ES-I3 (cell line): ENCODE results near the gene CAPN7.
A peak's percentile ranks its signal among the peaks of the same experiment; 100 is the strongest.
"Not testable (repeated sequence)": the region's sequence is repeated elsewhere in the genome, so short reads cannot be mapped to it uniquely, and the experiment has no call there.

ENCODE experiments used
- H3K36me3 ChIP-seq: 2 replicates; pipeline ENCODE4 v1.6.1; 2013; ENCODE audit warnings: mild to moderate bottlenecking, low read length, control low read depth, moderate library complexity; ENCODE audit not compliant: insufficient read depth
- H3K4me1 ChIP-seq: 2 replicates; pipeline ENCODE4 v1.6.1; 2013; ENCODE audit warnings: mild to moderate bottlenecking, control low read depth, low read length; ENCODE audit not compliant: insufficient read depth
- H3K9ac ChIP-seq: 2 replicates; pipeline ENCODE4 v1.6.1; 2013; ENCODE audit warnings: low read depth, mild to moderate bottlenecking, low read length, moderate library complexity
- H3K9me3 ChIP-seq: 2 replicates; pipeline ENCODE4 v1.6.1; 2013; ENCODE audit warnings: mild to moderate bottlenecking, low read length, moderate library complexity; ENCODE audit not compliant: control insufficient read depth, insufficient read depth

The CAPN7 gene

DNA sequence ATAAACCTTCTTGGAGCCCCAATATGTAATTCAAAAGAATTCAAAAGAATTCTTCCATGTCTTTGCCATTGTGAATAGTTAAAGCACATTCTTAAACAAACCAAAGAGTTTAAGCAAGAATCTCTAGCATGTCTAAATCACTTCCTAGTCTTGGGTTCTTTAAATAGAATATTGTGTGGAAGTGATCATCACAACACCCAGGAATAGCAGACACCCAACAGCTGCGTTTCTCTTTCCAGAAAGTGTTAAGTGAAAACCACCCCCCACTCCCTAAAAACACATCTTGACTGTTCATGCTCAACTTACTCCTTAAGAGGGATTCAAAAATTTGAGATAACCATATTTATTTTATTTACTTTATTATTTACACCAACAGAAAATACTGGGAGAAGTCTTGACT lies 24.1 kb upstream of the CAPN7 start:
- H3K4me1 ChIP-seq: peaks cover 21% of the 10 kb centered on the region; the same call in 1 of the 2 replicates
- H3K36me3 ChIP-seq: no peaks in the 10 kb centered on the region
- no peak overlapping the region for H3K9ac ChIP-seq
- no peaks in the 10 kb centered on the region; the same call in 1 of the 2 replicates for H3K9me3 ChIP-seq

DNA sequence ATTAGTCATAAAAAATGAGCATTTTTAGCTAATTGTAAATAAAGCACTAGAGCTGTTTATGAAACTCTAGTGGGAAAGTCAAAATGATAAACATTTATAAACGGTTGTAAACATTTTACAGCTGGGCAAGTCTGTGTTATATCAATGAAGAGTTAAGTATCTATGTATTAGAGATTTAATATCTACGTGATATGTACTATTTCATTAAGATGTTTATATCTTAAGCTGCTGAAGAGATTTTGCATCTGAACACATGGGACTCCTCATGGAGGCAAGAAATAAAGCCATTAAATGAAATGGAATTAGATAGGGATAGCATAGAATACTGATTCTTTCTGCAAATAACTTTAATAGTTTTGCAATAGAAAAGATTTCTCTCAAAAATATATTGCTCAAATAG lies 23.0 kb upstream of the CAPN7 start:
- Histone ChIP-seq H3K9ac (no peak overlapping the region), H3K36me3 (no peaks in the 10 kb centered on the region), H3K4me1 (peaks cover 21% of the 10 kb centered on the region; the same call in 1 of the 2 replicates), H3K9me3 (no peaks in the 10 kb centered on the region; the same call in 1 of the 2 replicates)

DNA sequence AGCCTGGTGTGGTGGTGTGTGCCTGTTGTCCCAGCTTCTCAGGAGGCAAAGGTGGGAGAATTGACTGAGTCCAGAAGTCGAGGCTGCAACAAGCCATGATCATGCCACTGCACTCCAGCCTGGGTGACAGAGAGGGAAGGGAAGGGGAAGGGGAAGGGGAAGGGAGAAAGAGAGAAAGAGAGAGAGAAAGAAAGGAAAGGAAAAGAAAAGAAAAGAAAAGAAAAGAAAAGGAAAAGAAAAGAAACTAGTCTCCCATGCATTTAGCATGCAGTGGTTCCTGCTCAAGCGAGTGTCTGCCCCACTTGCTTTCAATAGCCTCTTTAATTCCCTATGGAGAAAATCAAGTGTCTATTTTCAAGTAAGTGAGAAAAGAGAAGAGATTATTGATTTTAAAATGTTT lies 20.6 kb upstream of the CAPN7 start:
- H3K9ac ChIP-seq: no peak overlapping the region
- H3K9me3 ChIP-seq: no peaks in the 10 kb centered on the region; the same call in 1 of the 2 replicates
- peaks cover 14% of the 10 kb centered on the region; the same call in 1 of the 2 replicates for H3K4me1 ChIP-seq
- H3K36me3 ChIP-seq: no peaks in the 10 kb centered on the region

DNA sequence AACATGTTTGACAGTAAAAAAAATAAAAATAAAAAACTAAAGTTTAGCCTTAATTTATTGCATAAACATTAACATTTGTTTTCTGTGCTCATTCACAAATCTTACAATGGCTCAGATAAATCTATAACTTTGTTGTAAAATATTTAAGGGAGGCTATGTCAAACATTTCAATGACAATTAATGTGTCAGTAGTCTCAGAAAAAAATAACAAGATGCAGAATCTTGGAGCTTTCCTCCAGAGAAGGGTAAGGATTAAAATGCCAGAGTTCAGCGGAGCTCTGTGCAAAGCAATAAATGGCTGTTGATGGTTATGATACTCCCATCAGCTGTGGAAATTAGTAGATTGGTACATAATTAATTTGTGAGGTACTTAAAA lies 20.0 kb upstream of the CAPN7 start:
- Histone ChIP-seq H3K9me3 (no peaks in the 10 kb centered on the region; the same call in 1 of the 2 replicates), H3K9ac (no peak overlapping the region), H3K4me1 (peaks cover 8% of the 10 kb centered on the region; the same call in 1 of the 2 replicates), H3K36me3 (no peaks in the 10 kb centered on the region)

DNA sequence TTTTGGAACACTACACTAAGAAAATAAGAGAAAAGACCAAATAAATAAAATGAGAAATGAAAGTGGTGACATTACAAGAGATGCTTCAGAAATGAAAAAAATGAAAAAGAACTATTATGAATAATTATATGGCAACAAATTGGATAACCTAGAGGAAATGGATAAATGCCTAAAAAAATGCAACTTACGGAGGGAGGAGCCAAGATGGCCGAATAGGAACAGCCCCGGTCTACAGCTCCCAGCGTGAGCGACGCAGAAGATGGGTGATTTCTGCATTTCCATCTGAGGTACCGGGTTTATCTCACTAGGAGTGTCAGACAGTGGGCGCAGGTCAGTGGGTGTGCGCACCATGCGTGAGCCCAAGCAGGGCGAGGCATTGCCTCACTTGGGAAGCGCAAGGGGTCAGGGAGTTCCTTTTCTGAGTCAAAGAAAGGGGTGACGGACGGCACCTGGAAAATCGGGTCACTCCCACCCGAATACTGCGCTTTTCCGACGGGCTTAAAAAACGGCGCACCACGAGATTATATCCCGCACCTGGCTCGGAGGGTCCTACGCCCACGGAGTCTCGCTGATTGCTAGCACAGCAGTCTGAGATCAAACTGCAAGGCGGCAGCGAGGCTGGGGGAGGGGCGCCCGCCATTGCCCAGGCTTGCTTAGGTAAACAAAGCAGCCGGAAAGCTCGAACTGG lies 19.4 kb upstream of the CAPN7 start:
- H3K9me3 ChIP-seq, H3K4me1 ChIP-seq, H3K36me3 ChIP-seq: not testable (repeated sequence)
- peak overlapping the region; percentile 16; the same call in 1 of the 2 replicates for H3K9ac ChIP-seq

DNA sequence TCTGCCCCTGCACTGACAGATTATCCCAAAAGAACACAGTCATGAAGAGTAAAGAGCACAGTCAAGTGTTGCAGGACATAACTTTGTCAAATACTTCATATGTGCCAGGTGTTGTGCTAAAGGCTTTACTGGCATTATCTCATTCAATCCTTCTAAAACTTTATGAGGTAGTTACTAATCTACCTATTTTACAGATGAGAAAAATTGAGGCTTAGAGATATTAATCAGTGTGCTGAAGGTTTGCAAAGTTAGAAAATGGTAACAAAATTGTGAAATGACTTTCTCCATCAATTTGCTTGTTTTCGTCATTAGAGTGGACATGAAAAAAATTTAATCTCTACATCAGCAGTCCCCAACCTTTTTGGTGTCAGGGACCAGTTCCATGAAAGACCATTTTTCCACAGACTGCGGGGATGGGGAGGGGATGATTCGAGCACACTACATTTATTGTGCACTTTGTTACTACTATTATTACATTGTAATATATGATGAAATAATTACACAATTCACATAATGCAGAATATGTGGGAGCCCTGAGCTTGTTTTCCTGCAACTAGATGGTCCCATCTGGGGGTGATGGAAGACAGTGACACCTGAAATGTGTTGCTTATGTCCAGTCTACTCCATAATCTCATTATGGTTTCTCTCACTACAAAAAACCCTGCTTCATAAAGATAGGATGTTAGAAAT lies 8.6 kb upstream of the CAPN7 start:
- no peaks in the 10 kb centered on the region for H3K4me1 ChIP-seq
- no peak overlapping the region for H3K9ac ChIP-seq
- no peaks in the 10 kb centered on the region for H3K36me3 ChIP-seq
- H3K9me3 ChIP-seq: no peaks in the 10 kb centered on the region

DNA sequence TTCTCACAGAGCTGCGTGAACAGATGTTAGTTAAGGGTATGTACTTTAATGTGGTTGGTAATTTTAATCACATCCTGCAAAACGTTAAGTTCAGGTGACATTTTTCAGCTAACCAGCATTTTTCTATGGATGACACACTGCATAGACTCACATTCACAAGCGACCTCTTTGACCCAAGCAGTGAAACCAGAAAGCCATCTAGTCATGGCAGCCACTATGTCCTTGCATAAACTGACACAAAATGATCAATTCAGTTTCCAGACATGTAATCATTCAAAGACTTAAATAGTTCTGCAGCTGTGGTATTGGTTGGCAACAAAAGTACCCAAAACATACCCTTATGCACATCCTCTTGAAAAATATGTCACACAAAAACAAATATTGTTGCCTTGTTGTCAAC lies 7.4 kb upstream of the CAPN7 start:
- Histone ChIP-seq H3K4me1 (peaks cover 3% of the 10 kb centered on the region; the same call in 1 of the 2 replicates), H3K36me3 (no peaks in the 10 kb centered on the region), H3K9me3 (no peaks in the 10 kb centered on the region), H3K9ac (no peak overlapping the region)

DNA sequence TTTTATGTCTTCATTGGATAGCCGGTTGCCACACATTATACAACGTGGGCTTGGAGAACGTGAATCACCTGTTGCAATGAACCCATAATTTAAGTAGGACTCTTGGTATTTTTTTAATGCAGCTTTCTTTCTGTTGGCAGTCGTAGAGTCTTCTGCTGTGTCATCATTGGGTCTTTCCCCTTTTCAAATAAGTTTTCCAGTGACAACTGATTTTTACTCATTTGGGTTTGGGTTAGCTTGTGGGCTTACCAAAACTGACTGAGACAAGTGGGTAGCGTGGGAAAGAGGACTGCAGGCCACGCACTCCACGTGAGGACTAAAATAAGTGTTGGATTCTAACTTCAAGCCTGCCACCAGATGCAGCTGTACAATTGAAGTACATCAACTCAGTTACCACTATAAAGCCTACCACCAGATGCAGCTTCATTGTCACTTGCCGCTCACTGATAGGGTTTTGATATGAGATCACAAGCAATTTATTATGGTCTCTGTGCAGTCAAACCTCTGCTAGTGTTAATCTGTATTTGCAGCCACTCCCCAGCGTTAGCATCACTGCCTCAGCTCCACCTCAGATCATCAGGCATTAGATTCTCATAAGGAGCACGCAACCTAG lies 6.4 kb upstream of the CAPN7 start:
- H3K4me1 ChIP-seq: peaks cover 3% of the 10 kb centered on the region; the same call in 1 of the 2 replicates
- H3K9ac ChIP-seq: no peak overlapping the region
- no peaks in the 10 kb centered on the region for H3K9me3 ChIP-seq
- H3K36me3 ChIP-seq: no peaks in the 10 kb centered on the region

DNA sequence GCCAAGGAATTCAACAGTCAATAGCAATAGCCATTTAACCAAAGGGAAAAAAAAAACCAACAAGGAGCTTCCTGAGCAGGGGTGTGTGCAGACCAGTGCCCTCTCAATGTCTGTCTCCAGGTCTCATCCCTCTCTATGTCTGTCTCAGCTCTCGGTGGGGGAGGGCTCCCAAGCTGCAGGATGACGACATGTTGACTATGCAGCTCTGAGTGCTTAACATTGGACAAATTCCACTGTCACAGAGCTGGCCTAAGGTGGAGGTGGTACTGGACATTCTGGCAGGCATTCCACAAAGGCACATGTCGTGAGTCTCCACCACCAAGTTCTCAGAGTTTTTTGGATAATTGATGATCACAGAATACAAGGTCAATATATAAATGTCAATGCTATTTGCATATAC lies 2.0 kb upstream of the CAPN7 start:
- Histone ChIP-seq H3K36me3 (no peaks in the 10 kb centered on the region), H3K4me1 (peaks cover 9% of the 10 kb centered on the region; the same call in 1 of the 2 replicates), H3K9me3 (no peaks in the 10 kb centered on the region), H3K9ac (no peak overlapping the region)

DNA sequence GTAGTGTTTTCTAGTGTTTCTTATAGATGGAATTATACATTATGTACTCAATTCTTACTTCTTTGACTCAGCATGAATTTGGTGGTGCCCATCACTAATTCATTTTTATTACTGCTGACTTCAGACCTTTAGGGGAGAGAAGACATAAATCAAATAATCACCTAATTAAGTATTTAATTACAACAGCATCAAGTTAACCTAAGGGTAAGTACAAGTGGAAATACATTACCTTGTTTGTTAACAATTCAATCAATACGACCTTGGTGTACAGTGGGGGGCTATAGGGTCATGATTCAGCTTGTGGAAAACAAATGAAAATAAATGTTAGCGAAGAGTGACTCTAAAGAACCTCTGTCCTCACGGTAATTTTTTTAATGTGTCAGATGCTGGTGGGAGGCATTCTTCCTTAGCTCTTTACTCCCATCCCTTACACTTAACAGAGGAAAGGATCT lies 538 bp upstream of the CAPN7 start:
- peak overlapping the region; percentile 65 for H3K9ac ChIP-seq
- peaks cover 9% of the 10 kb centered on the region; the same call in 1 of the 2 replicates for H3K4me1 ChIP-seq
- H3K36me3 ChIP-seq: no peaks in the 10 kb centered on the region
- H3K9me3 ChIP-seq: no peaks in the 10 kb centered on the region

DNA sequence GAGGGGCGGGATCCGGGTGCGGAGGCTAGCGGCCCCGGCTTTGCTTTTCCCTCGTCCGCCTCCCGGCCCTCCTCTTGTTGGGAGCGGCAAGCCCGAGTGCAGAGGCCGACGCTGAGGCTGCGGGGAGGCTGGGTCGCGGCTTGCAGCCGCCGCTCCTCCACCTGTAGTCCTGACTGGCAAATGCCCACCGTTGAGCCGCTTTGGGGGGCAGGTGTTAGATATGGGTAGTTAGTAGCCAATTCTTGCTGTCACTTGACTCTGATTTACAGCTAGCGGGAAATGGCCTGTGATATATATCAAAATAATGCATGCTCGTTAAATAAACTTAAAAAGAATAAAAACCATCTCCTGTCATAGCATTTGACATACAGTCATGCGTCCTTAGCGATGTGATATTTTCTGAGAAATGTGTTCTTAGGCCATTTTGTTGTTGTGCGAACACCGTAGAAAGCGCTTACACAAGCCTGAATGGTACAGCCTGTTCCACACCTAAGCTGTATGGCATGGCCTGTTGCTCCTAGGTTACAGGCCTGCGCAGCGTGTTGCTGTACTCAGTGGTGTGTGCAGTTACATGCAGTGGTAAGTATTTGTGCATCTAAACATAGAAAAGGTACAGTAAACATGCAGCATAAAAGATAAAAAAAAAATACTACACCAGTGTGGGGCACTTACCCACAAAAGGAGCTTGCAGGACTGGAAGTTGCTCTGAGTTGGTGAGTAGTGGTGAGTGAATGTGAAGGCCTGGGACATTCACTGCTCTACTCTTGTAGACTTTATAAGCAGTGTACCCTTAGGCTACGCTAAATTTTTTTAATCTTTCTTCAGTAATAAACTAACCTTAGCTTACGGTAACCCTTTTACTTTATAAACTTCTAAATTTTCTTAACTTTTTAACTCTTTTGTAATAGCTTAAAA lies 873 bp downstream of the CAPN7 start:
- Histone ChIP-seq H3K4me1 (peaks cover 9% of the 10 kb centered on the region; the same call in 1 of the 2 replicates), H3K9me3 (no peaks in the 10 kb centered on the region), H3K9ac (peak overlapping the region; percentile 65), H3K36me3 (no peaks in the 10 kb centered on the region)

DNA sequence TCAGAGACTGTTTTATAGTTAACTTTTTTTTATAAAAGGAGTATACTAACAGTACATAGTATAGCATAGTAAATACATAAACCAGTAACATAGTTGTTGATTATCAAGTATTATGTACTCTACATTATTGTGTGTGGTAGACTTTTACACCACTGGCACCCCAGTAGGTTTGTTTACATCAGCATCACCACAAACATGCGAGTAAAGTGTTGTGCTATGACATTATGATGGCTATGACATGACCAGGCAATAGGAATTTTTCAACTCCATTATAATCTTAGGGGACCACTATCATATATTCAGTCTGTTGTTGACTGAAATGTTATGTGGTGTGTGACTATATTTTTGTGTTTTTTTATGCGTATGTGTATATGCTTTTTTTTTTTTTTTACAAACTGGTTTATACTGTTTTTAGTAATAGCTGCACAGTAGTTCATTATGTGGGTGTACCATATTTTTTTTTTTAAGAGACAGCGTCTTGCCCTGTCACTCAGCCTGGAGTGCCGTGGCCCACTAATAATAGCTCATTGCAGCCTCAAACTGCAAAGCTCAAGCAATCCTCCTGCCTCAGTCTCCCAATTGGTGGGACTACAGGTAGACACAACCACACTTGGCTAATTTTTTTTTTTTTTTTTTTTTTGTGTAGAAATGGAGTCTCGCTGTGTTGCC lies 1.9 kb downstream of the CAPN7 start:
- Histone ChIP-seq H3K4me1 (peaks cover 6% of the 10 kb centered on the region; the same call in 1 of the 2 replicates), H3K9me3 (no peaks in the 10 kb centered on the region), H3K36me3 (no peaks in the 10 kb centered on the region), H3K9ac (no peak overlapping the region)

DNA sequence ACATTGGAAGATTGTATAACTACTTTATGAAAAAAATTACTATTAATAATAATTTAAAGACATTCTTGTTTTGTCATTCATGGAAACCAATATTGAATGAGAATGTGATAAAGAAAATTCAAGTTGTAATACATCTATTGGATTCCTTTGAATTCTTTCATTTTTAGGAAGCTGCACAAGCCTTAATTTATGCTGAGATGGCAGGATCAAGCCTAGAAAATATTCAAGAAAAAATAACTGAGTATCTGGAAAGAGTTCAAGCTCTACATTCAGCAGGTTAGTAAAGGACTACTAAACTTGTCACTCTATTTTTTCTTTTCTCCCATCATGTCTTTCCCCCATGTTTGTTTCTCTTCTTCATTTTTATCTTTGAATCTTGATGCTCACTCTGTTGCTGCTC lies 5.9 kb downstream of the CAPN7 start:
- H3K9me3 ChIP-seq: no peaks in the 10 kb centered on the region
- 0 out of 2 replicates have a peak, but pooled peaks cover 6% of the 10 kb centered on the region for H3K4me1 ChIP-seq
- no peak overlapping the region for H3K9ac ChIP-seq
- 0 out of 2 replicates have a peak, but pooled peaks cover 3% of the 10 kb centered on the region for H3K36me3 ChIP-seq
